Activated naive CD4-positive, alpha-beta T cell treated with Interleukin-2 at 50 U/mL for 16 hours (primary cell): ENCODE data around the gene FAM187B.

ENCODE experiments used
- DNase-seq: peaks from one replicate; pipeline ENCODE4 v3.0.0-alpha.2; 2020

The FAM187B gene

GRCh38 chr19:35228177-35228930 is at the start of gene FAM187B:
TSS of gene FAM187B (minus strand) at chr19:35228739. CDS start at chr19:35228680, 59 bp downstream.
- no peak for DNase-seq

DNA sequence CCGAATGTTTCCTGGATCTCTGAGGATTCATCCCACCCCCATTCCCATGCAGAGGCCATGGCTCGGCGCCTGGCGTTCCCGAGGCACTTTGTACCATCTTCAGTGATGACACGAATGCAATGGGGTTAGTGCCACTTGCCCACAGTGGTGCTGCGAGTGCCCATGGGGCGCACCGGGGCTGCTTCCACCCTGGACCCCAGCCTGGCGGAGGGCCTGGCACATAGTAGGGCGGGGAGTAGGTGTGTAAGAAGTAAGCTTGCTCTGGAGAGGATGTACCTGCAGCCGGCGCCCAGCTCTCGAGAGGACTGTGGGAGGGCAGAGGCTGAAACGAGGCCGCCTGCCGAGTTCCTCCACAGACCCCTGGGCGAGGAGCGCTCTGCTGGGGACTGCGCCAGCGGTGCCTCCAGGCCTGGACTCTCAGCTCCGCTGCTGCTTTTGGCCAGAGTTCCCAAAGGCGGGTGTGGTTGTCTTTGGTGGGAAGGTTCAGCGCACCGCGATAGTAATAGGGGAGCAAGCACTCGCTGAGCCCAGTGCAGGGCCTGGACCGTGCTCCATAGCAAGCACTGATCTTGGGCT is 48.3 kb upstream of the FAM187B start:
- no peak for DNase-seq

DNA sequence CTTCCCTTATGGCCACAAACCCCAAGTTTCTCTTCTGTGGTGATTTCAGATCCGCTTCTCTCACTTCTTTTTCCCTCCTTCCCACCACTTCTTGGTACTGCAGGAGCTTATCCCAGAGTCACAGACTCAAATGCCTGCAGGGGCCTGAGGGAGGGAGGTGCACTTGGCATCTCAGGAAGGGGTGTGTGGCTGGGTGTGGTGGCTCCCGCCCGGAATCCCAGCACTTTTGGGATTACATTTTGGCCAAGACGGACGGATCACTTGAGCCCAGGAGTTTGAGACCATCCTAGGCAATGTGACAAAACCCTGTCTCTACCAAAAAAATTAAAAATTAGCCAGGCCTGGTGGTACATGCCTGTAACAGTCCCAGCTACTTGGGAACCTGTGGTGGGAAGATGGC is 45.8 kb upstream of the FAM187B start:
- no peak for DNase-seq

DNA sequence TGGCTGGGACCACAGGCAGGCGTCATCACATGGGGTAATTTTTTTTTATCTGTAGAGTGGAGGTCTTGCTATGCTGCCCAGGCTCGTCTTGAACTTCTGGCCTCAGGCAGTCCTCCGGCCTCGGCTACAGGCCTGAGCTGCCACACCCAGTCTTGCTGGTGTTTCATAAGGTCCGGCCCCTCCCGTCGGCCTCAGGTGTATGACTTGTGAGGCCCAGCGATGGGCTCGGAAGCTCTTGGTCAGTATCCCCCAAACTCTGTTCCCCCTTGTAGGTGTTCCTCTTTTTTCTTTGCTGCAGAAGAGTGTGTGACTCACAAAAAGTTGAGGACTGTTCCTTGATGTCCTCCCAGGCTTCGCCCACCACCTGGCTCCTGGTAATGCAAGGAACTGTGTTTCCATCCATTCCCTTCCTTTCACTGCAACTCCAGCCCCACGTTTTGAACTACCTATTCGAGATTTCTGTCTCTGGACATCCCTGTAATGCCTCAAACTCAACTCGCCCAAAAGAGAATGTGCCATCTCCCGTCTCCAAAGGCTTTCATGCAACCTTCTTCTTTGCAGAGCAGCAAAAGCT is 45.2 kb upstream of the FAM187B start:
- no peak for DNase-seq

DNA sequence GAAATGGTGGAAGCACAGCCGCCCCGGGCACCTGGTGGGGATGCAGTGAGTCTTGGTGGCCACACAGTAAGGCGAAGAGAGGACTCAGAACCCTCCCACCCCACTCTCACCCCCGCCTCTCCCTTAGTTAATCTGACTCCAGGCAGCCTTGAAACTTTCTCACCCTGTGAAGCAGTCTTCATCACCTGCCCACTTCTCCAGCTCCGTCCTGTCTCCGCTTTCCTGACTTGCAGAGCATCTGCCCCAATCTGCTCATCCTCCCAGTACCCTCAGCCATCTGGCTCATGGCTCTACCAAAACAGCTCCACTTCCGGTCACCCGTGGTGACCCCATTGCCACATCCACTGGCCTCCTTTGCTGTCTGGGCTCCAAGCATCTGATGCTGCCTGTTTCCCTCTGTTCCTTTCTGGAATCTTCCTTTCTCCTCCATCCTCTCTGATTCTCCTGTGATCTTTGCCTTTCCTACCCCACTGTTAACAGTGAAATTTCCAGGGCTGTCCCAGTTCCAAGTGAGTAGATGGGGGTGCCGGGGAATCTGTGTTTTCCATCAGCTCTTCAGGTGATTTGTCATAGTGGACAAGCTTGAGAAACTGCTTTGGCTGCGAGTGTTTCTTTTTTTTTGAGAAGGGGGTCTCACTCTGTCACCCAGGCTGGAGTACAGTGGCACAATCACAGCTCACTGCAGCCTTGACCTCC is 44.6 kb upstream of the FAM187B start:
- no peak for DNase-seq

GRCh38 chr19:35272122-35272719 is 43.7 kb upstream of the FAM187B start:
- no peak for DNase-seq

DNA sequence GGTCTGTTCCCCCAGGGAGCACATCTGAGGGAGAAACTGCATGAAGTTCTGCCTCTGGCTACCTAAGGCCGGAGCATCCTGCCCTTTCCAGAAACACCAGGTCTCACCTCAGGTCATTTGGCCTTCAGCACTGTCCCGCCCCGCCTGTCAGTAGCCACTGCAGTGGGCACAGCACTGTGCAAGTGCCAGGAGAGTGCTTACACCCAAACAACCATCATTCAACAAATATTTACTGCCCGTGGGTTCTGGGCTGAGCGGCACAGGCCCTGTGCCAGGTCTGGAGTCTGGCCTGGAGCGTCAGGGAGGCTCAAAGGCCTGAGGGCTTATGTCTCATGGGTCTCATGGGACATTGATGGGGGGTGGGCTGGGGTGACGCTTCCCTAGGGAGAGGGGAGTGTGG is 43.0 kb upstream of the FAM187B start:
- no peak for DNase-seq

- no peak for DNase-seq
Observed at GRCh38 chr19:35270381-35270811, 41.9 kb upstream of the FAM187B start.

DNA sequence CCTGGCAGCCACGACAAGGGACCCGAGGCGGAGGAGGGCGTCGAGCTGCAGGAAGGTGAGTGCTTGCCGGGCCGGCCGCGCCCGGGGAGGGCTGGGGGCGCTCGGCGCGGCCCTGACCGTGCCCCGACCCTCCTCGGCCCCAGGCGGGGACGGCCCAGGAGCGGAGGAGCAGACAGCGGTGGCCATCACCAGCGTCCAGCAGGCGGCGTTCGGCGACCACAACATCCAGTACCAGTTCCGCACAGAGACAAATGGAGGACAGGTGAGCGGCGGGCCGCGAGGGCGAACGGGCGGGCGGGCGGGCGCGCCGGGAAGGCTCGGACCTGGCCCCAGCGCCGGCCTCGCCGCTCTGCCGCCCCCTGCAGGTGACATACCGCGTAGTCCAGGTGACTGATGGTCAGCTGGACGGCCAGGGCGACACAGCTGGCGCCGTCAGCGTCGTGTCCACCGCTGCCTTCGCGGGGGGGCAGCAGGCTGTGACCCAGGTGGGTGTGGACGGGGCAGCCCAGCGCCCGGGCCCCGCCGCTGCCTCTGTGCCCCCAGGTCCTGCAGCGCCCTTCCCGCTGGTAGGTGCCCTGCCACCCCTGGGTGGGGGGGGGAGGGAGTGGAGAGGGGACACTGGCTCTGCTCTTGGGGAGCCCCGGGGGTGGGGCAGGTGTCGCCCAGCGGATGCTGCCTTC is 41.0 kb upstream of the FAM187B start:
- peak; percentile 80 for DNase-seq

- DNase-seq = peak; percentile 68
Observed at GRCh38 chr19:35268536-35269437, 40.2 kb upstream of the FAM187B start, which contains the start of gene USF2. TSS of gene USF2 (plus strand) at chr19:35268962. CDS start at chr19:35269102, 140 bp downstream.

- peak; percentile 76 for DNase-seq
Observed at GRCh38 chr19:35267818-35268535, 39.4 kb upstream of the FAM187B start.

DNA sequence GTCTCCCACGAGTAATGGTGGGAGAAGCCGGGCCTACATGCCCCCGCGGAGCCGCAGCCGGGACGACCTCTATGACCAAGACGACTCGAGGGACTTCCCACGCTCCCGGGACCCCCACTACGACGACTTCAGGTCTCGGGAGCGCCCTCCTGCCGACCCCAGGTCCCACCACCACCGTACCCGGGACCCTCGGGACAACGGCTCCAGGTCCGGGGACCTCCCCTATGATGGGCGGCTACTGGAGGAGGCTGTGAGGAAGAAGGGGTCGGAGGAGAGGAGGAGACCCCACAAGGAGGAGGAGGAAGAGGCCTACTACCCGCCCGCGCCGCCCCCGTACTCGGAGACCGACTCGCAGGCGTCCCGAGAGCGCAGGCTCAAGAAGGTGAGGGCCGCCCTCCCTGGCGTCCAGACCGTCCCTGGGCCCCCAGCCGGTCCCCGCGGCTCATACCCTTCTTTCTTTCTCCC is 38.8 kb upstream of the FAM187B start:
- DNase-seq = peak; percentile 51

- DNase-seq = no peak
Observed at GRCh38 chr19:35266520-35267352, 38.2 kb upstream of the FAM187B start.

- DNase-seq = no peak
Observed at GRCh38 chr19:35265900-35266519, 37.5 kb upstream of the FAM187B start.

DNA sequence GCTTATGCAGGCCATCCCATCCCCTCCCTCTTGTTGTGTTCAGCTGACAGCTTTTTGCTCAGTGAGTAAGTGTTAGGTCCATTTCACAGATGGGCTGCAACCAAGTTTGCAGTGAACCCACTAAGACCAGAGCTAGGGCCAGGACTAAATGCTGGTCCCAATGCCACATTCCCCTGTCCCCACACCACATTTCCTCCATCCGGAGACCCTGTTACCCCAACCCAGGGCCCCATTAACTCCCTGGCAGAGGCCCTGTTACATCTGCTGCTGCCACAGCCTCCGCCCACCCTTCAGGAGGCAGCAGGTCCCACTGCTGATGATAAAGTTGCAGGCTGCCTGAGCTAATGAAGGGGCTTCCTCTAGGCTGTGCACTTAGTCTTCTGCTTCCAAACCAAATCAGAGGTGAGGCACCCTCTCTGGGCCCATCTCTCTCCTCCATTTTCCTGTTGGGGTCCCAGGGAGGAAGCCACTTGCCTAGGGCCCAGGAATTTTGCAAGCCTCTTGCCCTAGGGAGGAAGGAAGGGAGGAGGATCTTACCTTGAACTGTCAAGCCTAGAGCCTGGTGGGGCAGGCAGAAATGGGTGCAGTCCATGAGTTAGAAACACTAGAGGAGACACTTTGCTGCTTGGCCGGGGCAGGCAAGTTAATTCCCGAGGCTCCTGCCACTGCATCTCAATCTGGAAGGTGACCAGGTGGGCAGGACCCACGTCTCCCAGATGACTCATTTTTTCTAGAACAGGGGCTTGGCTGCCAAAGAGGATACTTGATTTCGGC is 36.8 kb upstream of the FAM187B start:
- DNase-seq = no peak

GRCh38 chr19:35264268-35265125 is 36.0 kb upstream of the FAM187B start:
- no peak for DNase-seq

- DNase-seq = no peak
Observed at GRCh38 chr19:35262101-35262761, 33.7 kb upstream of the FAM187B start.
